BE2C (cell line): ENCODE data around the gene EXTL1. TPM values are rescaled to one million over a fixed set of nuclear protein-coding genes. Genes with fewer than 3 reads are reported as not detected.

Experiments used
- DNase-seq: peaks from one replicate; pipeline ENCODE4 v3.0.0-alpha.2; 2020
- H3K27me3 ChIP-seq: fragments of 250-450 bp; sonication (Bioruptor Pico); 2 replicates; pipeline ENCODE4 v1.5.1; 2020; ENCODE audit warnings: mild to moderate bottlenecking
- H3K36me3 ChIP-seq: fragments of 250-450 bp; sonication (Bioruptor Pico); 2 replicates; pipeline ENCODE4 v1.5.1; 2020; ENCODE audit warnings: mild to moderate bottlenecking
- H3K4me1 ChIP-seq: fragments of 250-450 bp; sonication (Bioruptor Pico); 2 replicates; pipeline ENCODE4 v1.5.1; 2020
- H3K4me3 ChIP-seq: 2 replicates; pipeline ENCODE4 v1.5.1; 2011; ENCODE audit warnings: low read depth, low read length
- H3K9me3 ChIP-seq: fragments of 250-450 bp; sonication (Bioruptor Pico); 2 replicates; pipeline ENCODE4 v1.5.1; 2020
- polyA plus RNA-seq: library from polyadenylated mRNA; unstranded; fragments of >200 nt; gene quantifications from one replicate; pipeline ENCODE4 v1.2.1, GENCODE V29; 2012; ENCODE audit warnings: low read depth, missing spikeins; ENCODE audit not compliant: insufficient read length, insufficient read depth
- TF ChIP-seq, protein P1 (sequence below): IDR thresholded peaks from 2 replicates; pipeline ENCODE4 v1.5.1; 2012; ENCODE audit warnings: mild to moderate bottlenecking, low read depth, low read length

The EXTL1 gene, protein sequence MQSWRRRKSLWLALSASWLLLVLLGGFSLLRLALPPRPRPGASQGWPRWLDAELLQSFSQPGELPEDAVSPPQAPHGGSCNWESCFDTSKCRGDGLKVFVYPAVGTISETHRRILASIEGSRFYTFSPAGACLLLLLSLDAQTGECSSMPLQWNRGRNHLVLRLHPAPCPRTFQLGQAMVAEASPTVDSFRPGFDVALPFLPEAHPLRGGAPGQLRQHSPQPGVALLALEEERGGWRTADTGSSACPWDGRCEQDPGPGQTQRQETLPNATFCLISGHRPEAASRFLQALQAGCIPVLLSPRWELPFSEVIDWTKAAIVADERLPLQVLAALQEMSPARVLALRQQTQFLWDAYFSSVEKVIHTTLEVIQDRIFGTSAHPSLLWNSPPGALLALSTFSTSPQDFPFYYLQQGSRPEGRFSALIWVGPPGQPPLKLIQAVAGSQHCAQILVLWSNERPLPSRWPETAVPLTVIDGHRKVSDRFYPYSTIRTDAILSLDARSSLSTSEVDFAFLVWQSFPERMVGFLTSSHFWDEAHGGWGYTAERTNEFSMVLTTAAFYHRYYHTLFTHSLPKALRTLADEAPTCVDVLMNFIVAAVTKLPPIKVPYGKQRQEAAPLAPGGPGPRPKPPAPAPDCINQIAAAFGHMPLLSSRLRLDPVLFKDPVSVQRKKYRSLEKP
- not detected for polyA plus RNA-seq

DNA sequence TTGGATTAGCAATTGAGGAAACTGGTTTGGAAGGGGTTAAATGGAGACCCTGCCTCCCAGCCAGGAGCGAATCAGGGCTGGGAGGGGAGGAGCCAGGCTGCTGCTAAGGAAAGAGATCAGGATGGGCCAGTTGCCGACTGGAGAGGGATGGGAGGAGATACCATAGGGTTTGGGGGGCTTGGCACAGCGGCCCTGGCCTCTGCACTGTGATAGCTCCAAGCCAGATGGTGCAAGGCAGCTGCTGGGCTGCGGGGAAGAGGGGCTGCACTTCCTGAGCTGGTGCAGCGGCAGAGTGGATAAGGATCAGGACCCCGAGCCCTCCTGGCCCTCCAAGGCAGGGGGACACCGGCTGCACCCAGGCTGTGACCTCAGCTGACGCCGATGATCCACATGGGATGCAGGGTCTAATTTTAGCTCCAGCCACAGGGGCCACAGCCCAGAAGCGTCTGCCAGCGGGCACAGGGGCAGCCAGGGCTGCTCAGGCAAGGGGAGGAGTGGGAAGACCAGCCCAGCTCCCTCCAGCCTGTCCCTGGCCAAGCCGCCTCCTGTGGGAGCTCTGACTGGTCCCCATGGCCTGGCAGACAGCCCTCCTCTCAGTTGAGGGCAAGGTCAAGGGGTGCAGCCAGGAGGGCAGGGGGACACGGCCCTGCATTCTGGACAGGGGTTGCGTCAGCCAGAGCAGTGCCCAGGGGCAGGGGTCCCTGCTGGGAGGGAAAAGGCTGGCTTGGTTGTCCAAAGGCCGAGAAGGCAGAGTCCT is at the start of gene EXTL1:
TSS of gene EXTL1 (plus strand) at position 129 of the 757 bp plus-strand sequence. CDS start 872 bp downstream, outside the sequence.
- TF ChIP-seq, protein P1, sequence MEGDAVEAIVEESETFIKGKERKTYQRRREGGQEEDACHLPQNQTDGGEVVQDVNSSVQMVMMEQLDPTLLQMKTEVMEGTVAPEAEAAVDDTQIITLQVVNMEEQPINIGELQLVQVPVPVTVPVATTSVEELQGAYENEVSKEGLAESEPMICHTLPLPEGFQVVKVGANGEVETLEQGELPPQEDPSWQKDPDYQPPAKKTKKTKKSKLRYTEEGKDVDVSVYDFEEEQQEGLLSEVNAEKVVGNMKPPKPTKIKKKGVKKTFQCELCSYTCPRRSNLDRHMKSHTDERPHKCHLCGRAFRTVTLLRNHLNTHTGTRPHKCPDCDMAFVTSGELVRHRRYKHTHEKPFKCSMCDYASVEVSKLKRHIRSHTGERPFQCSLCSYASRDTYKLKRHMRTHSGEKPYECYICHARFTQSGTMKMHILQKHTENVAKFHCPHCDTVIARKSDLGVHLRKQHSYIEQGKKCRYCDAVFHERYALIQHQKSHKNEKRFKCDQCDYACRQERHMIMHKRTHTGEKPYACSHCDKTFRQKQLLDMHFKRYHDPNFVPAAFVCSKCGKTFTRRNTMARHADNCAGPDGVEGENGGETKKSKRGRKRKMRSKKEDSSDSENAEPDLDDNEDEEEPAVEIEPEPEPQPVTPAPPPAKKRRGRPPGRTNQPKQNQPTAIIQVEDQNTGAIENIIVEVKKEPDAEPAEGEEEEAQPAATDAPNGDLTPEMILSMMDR: no peak
- H3K27me3 ChIP-seq: no peaks in the 10 kb centered on the region
- H3K9me3 ChIP-seq: no peaks in the 10 kb centered on the region
- peak; percentile 73 for DNase-seq
- H3K4me1 ChIP-seq: no peaks in the 10 kb centered on the region
- H3K36me3 ChIP-seq: no peaks in the 10 kb centered on the region
- H3K4me3 ChIP-seq: peak within 1 kb of the TSS; percentile 26

DNA sequence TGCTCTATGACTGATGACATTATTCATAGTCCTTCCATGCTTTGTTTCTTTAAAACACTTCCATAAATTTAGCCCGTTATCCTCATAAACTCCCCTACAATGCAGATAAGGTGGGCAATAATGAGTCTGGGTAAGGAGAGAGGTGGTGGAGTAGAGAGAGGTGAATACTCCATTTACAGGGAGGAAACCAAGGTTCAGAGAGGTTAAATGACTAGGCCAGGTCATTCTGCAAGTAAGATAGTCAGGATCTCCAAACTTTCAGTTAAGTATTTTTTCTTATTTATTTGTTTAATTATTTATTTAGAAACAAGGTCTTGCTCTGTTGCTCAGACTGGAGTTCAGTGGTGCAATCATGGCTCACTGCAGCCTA is 49.8 kb upstream of the EXTL1 start:
- Histone ChIP-seq H3K9me3 (no peaks in the 10 kb centered on the region), H3K4me3 (no peak overlapping the region), H3K4me1 (no peaks in the 10 kb centered on the region), H3K36me3 (no peaks in the 10 kb centered on the region), H3K27me3 (no peaks in the 10 kb centered on the region)
- TF ChIP-seq, protein P1: no peak
- DNase-seq: no peak

DNA sequence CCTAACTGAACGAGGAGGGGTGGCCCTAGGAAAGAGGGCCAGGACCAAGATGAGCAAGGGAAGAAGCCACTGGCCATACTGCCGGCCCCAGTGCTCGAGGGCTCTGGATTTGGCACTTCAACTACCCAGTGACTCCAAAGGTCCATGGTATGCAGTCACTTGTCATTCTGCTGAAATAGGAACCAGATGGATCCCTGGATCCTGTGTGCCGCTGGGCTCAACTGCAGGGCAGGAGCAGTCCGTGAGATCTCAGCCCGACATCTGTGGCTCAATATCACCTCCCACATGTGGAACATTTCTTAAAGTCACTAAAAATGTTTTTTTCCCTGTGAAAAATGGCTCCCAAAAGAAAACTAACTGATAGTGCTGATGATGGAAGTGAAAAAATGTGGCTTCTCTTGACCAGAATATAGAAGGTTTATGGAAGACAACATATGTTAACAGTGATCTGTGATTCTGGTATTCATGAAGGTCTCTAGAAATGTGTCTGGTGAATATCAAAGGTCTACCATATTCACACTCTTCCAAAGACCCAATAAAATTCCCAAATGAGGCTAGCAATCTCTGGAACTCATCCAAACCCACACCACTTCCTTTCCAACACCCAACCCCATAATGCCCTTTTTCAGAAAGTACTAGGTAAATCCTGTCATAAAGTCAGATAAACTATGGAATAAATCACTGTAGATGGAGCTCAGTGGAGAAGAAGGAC is 47.8 kb upstream of the EXTL1 start:
- no peaks in the 10 kb centered on the region for H3K9me3 ChIP-seq
- H3K4me3 ChIP-seq: no peak overlapping the region
- no peaks in the 10 kb centered on the region for H3K27me3 ChIP-seq
- no peaks in the 10 kb centered on the region for H3K4me1 ChIP-seq
- no peak for DNase-seq
- TF ChIP-seq, protein P1: no peak
- no peaks in the 10 kb centered on the region for H3K36me3 ChIP-seq

DNA sequence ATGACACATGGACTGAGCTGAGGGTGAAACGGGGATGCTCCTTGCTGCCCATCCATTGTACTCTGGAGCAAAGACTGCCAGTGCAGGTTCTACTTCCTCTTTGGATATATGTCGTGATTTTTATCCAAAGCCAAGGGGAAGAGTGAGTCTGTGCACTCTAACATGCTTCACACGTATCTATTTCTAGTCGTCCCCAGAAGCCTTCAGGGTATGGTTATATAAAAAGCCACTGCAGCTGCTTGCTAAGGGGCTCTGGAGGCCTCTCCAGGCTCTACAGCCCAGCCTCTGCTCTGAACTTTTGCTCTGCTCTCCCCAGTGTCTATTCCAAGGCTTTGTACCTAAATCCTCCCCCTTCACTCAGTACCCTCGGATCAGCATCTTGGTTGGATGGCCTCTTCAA is 43.8 kb upstream of the EXTL1 start:
- no peak overlapping the region for H3K4me3 ChIP-seq
- TF ChIP-seq, protein P1: no peak
- H3K27me3 ChIP-seq: no peaks in the 10 kb centered on the region
- no peak for DNase-seq
- no peaks in the 10 kb centered on the region for H3K9me3 ChIP-seq
- no peaks in the 10 kb centered on the region for H3K4me1 ChIP-seq
- no peaks in the 10 kb centered on the region for H3K36me3 ChIP-seq

DNA sequence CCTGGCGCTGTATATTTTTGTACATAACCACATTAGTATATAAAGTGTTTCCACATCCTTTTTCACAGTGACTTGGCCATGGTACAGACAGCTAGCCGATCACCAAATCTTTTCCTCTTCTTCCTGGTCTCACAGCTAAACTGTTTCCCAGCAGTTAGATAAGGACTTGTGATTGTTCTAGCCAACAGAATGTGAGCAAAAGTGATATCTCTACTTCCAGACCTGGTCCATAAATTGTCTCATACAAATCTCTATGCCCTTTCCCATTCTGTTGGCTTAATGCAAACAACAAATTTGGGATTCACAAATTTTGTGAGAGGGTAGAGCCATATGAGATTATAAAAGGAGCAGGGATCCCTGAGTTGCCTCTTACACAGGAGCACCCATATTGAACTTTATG is 43.2 kb upstream of the EXTL1 start:
- TF ChIP-seq, protein P1: no peak
- H3K9me3 ChIP-seq: no peaks in the 10 kb centered on the region
- H3K27me3 ChIP-seq: no peaks in the 10 kb centered on the region
- H3K36me3 ChIP-seq: no peaks in the 10 kb centered on the region
- H3K4me3 ChIP-seq: no peak overlapping the region
- no peak for DNase-seq
- H3K4me1 ChIP-seq: no peaks in the 10 kb centered on the region
